Activated naive CD4-positive, alpha-beta T cell treated with anti-CD3 and anti-CD28 coated beads, Interleukin-2, amount 50 U/mL, for 72 hours (primary cell): Measurements from ENCODE around the gene MOB2. TPM values are rescaled to one million over a fixed set of nuclear protein-coding genes. Genes with fewer than 3 reads are reported as not detected.
"Not testable (repeated sequence)": the region's sequence is repeated elsewhere in the genome, so short reads cannot be mapped to it uniquely, and the experiment has no call there.

ENCODE experiments used
- ATAC-seq, 2 donors: fragments of 150-1000 bp; cut with Tn5 transposase; 2 replicates each; pipeline ENCODE4 v1.10.0; 2021; ENCODE audit warnings: mild to moderate bottlenecking in 2 of 2, moderate library complexity in 2 of 2
- DNase-seq, 2 donors: peaks; one replicate each; pipeline ENCODE4 v3.0.0; 2021 to 2022; ENCODE audit warnings: low spot score in 2 of 2
- H3K27ac Mint-ChIP-seq, 2 donors: one replicate each; pipeline ENCODE4 v1.8.0; 2022; ENCODE audit warnings: mild to moderate bottlenecking in 2 of 2, mixed read lengths in 2 of 2
- H3K36me3 Mint-ChIP-seq, 2 donors: one replicate each; pipeline ENCODE4 v1.8.0; 2022; ENCODE audit warnings: mixed read lengths in 2 of 2
- H3K9me3 Mint-ChIP-seq, 2 donors: one replicate each; pipeline ENCODE4 v1.8.0; 2022; ENCODE audit warnings: mixed read lengths in 2 of 2
- total RNA-seq, 2 donors: library from RNA; stranded (reverse); gene quantifications; one replicate each; pipeline ENCODE4 v1.2.3, GENCODE V29; 2022

MOB2 gene
- total RNA-seq, 2 donors from 2014 or later: 17.7 to 23.2 TPM

DNA sequence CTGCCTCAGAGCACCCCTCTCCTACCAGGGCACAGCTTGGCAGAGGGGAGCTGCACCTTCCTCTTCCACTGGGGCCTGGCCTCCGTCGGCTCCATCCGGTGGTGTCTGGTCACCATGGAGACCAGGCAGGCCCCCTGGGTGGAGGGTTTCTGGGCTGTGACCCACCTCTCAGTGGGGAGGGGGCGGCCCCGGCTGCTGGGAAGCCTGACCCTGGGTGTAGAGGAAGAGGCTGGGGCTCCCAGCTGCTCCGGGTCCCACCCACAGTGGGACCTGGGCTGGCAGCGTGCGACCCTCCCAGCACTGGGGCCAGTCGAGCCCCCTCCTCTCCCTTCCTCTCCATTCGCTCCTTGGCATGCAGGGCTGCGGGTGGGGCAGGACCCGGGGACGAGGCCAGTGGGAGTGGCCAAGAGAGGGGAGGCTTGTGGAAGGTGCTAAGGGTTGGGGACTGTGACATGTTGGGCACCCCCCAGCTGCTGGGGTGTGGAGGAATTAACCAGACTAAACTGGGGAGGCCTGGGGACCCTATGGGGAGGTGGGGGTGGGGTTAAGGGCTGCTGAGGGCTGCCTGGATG, 50.0 kb downstream of the MOB2 start:
- H3K27ac Mint-ChIP-seq: no peak overlapping the region
- peak in 1 of 2 donors; percentile 24 for ATAC-seq
- H3K9me3 Mint-ChIP-seq: no peaks in the 10 kb centered on the region
- DNase-seq: no peak
- H3K36me3 Mint-ChIP-seq: no peaks in the 10 kb centered on the region

DNA sequence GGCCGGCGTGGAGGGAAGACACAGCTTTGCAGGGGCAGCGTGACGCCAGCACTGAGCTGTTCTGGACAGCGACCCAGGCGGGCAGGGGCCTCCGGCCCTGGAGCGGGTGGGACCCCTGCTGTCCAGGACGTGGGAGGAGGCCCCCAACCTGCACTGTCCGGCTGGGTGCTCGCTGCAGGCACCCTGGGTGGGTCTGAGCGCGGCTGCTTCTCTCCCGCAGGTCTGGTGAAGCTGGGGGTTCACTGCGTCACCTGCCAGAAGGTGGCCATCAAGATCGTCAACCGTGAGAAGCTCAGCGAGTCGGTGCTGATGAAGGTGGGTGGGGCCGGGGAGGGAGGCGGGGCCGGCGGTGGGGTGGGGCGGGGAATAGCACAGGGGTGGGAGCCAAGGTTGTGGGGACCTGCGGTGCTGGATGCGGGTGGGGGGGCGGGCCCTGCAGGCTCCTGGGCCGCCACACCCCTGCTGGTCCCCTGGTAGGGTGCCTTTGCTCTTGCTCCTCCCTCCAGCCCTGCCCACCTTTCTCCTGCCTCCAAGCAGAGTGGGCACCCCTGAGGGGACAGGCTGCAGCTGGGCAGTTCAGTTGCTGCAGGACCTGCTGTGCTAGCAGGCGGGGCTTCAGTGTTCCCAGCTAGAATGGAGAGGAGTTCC, 50.6 kb downstream of the MOB2 start:
- H3K27ac Mint-ChIP-seq: no peak overlapping the region
- DNase-seq: no peak
- H3K36me3 Mint-ChIP-seq: no peaks in the 10 kb centered on the region
- peak in 1 of 2 donors; percentile 43 for ATAC-seq
- H3K9me3 Mint-ChIP-seq: no peaks in the 10 kb centered on the region

DNA sequence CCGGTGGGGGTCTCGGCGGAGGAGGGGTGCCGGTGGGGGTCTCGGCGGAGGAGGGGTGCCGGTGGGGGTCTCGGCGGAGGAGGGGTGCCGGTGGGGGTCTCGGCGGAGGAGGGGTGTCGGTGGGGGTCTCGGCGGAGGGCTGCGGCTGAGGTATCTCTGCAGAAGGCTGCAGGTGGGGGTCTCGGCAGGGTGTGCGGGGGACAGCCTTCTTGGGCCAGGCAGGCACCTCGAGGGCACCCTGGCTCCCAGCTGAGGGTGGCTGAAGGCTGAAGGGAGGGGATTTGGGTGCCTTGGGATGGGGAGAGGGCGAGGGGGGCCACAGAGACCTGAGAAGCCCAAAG, 51.1 kb downstream of the MOB2 start:
- not testable (repeated sequence) for ATAC-seq, H3K9me3 Mint-ChIP-seq, H3K36me3 Mint-ChIP-seq, H3K27ac Mint-ChIP-seq, DNase-seq

DNA sequence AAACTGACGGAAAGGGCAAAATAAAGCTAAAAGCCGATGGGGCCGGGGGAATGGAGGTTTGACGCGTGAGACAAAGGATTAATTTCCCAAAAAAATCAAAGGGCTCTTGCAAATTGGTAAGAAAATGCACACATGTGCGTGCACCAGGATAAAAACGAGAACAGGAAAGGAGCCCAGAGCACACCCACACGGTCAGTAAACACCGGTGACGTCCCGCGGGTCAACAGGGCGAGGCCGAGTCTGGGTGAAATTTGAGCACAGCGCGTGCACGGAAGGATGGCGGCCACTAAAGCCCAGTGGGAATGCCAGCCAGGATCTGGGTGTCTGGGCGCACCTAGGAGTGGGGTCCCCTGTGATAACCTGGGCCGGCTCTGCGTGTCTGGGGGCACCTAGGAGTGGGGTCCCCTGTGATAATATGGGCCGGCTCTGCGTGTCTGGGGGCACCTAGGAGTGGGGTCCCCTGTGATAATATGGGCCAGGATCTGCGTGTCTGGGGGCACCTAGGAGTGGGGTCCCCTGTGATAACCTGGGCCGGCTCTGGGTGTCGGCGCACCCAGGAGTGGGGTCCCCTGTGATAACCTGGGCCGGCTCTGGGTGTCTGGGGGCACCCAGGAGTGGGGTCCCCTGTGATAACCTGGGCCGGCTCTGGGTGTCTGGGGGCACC, 52.5 kb downstream of the MOB2 start:
- no peak overlapping the region for H3K27ac Mint-ChIP-seq
- H3K9me3 Mint-ChIP-seq: peaks cover 0 to under 1% of the 10 kb centered on the region in 2 donors
- DNase-seq (no peak), ATAC-seq (no peak)
- no peaks in the 10 kb centered on the region for H3K36me3 Mint-ChIP-seq

DNA sequence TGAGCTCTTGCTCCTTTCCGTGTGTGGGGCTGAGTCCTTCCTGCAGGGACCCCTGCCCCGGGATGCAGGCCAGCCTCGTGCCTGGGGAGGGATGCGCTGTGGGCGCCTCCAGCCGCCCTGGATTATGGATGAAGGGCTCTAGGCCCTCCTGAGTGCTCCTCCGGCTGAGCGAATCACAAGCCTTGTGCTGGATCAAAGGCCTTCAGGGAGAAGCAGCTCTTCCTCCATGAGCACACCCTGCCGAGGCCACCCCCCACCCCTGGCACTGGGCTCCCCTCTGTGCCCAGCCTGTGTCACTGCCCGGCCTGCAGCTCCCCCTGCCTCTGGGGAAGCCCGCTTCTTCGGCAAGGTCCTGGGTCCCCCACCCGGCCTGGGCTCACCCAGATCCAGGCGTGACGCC, 53.0 kb downstream of the MOB2 start:
- Mint-ChIP-seq H3K36me3 (no peaks in the 10 kb centered on the region), H3K9me3 (peaks cover 0 to 6% of the 10 kb centered on the region in 2 donors), H3K27ac (no peak overlapping the region)
- no peak for ATAC-seq
- DNase-seq: no peak

DNA sequence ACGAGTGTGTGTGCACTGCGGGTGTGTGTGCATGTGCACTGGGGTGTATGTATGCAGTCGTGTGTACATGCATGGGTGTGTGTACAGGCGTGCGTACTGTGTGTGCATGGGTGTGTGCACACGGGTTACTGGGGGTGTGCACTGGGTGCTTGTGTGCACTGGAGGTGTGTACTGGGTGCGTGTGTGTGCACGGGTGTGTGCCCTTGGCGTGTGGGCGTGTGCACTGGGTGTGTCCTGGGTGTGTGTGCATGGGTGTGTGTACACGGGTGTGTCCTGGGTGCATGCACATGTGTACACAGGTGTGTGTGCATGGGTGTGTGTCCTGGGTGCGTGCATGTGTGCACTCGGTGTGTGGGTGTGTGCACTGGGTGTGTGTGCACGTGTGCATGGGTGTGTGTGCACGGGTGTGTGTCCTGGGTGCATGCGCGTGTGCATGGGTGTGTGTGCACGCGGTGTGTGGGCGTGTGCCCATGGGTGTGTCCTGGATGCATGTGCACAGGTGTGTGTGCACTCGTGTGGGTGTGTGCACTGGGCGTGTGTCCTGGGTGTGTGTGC, 57.7 kb downstream of the MOB2 start:
- H3K27ac Mint-ChIP-seq: no peak overlapping the region
- DNase-seq: no peak
- ATAC-seq: no peak
- peaks cover 0 to 6% of the 10 kb centered on the region in 2 donors for H3K9me3 Mint-ChIP-seq
- no peaks in the 10 kb centered on the region for H3K36me3 Mint-ChIP-seq

DNA sequence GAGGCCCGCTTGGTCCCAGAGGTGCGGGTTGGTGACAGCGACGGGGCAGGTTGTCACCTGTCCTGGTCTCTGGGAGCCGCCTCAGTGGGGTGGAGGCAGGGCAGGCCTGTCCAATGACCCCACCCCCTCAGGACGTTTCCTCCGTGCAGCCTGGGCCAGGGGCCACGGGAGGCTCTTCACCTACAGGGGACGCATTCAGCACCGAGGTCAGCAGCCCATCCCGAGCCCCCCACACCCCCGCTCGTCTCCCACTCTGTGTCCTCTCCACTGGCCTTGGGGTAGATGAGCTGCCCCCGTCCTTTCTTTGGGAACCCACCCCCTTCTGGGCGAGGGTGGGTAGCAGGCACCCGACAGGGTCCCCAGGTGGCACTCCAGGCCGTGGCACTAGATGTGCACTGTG, 61.1 kb downstream of the MOB2 start:
- ATAC-seq (no peak), DNase-seq (no peak)
- Mint-ChIP-seq H3K9me3 (peaks cover 0 to 6% of the 10 kb centered on the region in 2 donors), H3K27ac (no peak overlapping the region), H3K36me3 (no peaks in the 10 kb centered on the region)

DNA sequence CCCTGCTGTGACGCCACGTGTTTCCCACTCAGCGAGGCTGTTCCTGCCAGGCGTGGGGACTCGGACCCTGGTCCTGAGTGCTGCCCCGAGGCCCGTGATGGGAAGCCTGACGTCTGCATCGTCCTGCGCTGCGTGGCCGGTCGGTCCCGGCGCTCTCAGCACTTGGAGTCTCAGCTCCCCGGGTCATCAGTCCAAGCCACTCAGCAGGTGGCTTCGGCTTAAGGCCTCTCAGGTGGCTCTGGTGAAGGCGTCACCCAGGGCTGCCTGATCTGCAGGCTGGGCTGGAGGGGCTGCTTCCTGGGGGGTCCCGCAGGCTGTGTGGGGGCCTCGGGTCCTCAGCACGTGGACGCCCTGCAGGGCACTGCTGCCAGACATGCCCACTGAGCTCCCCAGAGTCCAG, 61.6 kb downstream of the MOB2 start:
- DNase-seq: no peak
- H3K36me3 Mint-ChIP-seq: peaks cover 0 to under 1% of the 10 kb centered on the region in 2 donors
- H3K9me3 Mint-ChIP-seq: peaks cover 0 to 6% of the 10 kb centered on the region in 2 donors
- no peak overlapping the region for H3K27ac Mint-ChIP-seq
- ATAC-seq: no peak

DNA sequence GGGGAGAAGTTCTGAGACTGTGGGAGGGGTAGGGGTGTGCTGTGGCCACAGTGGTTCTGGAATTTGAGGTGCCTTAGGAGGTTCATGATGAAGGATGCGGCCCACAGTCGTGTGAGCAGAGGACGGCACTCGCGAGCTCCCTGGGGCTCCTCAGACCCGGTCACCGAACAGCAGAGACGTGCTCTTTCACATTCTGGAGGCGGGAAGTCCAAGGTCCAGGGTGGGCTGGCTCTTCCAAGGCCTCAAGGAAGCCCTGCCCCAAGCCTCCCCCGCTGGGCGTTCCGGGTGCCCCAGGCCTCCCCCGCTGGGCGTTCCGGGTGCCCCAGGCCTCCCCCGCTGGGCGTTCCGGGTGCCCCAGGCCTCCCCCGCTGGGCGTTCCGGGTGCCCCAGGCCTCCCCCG, 63.2 kb downstream of the MOB2 start:
- H3K36me3 Mint-ChIP-seq: peaks cover 12 to 16% of the 10 kb centered on the region in 2 donors
- ATAC-seq, H3K9me3 Mint-ChIP-seq, H3K27ac Mint-ChIP-seq, DNase-seq: not testable (repeated sequence)

DNA sequence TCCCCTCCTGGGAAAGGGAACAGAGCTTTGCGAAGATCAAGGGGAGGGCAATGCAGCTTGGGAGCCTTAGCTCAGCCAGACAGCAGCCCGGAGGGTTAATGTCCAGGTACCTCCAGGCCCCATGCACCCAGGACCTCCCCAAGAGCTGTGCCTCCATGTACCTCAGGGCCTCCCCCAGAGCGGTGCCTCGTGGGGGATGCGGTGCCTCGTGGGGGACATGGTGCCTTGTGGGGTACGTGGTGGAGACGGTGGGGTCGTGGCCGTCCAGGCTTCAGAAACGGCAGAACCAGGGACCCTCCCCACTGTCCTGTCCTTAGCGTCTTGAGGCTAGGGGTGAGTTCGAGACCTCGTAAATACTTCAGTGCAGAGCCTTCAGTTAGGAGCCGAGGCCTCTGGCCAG, 63.6 kb downstream of the MOB2 start:
- ATAC-seq: no peak
- H3K9me3 Mint-ChIP-seq: peaks cover 3 to 7% of the 10 kb centered on the region in 2 donors
- no peak overlapping the region for H3K27ac Mint-ChIP-seq
- peaks cover 13 to 17% of the 10 kb centered on the region in 2 donors for H3K36me3 Mint-ChIP-seq
- no peak for DNase-seq

DNA sequence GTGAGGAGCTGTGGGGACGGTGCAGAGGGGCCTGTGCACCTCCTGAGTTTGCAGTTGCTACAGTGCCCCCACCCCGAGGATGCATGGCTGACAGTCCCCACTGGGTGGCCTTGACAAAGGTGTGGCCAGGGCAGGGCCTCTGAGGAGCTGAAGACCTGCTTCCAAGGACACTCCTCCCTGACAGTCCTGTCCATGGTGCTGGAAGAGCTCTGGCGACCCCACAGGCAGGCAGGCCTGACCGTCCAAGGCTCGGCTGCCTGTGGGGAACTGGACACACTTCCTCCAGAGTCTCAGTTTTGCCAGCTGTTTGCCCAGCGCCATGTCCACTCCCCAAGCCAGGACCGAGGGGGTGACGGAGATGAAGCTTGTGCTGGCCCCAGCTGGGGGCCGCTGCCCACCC, 64.1 kb downstream of the MOB2 start:
- Mint-ChIP-seq H3K27ac (no peak overlapping the region), H3K9me3 (peaks cover 3 to 7% of the 10 kb centered on the region in 2 donors), H3K36me3 (peaks cover 13 to 17% of the 10 kb centered on the region in 2 donors)
- no peak for DNase-seq
- ATAC-seq: no peak

DNA sequence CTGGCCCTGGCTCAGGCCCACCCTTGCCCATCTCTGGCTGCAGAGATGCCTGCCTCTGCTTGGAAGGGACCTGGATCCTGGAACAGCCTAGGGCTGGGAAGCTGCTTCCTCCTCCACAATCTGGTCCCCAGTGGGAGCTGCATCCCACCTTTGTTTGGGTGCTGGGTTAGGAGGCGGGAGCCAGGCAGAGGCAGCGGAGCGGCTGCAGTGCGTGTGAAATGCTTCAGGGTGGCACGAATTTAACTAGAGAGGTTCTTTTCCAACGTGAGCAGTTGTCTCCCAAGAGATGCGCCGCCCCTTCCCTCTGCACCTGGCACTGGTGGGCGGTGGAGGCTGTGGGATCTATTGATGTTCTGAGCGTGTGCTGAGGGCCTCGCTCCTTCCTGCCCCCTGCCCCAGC, 65.3 kb downstream of the MOB2 start:
- peaks cover 23 to 25% of the 10 kb centered on the region in 2 donors for H3K36me3 Mint-ChIP-seq
- peaks cover 7 to 10% of the 10 kb centered on the region in 2 donors for H3K9me3 Mint-ChIP-seq
- DNase-seq (no peak), ATAC-seq (no peak)
- no peak overlapping the region for H3K27ac Mint-ChIP-seq

DNA sequence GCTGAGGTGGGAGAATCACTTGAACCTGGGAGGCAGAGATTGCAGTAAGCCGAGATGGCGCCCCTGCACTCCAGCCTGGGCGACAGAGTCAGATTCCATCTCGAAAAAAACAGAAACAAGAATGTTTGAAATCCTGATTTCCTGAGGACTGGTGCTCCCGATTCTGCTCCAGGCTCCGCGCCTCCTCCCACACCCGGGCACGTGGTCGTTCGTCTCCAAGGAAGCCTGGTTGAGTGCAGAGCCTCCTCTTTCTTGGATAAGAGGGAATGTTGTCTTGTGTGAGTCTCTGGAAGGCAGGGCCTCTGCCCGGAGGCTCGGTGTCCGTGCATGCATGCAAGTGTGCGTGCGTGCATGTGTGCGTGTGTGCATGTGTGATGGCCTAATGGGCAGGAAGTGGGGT, 66.8 kb downstream of the MOB2 start:
- peaks cover 7 to 10% of the 10 kb centered on the region in 2 donors for H3K9me3 Mint-ChIP-seq
- no peak for DNase-seq
- H3K36me3 Mint-ChIP-seq: peaks cover 23 to 25% of the 10 kb centered on the region in 2 donors

More for the DNA sequence above, 66.8 kb downstream of the MOB2 start:
- H3K27ac Mint-ChIP-seq: no peak overlapping the region
- ATAC-seq: no peak

Other genes starting within 250 kb of the MOB2 start
- gene TOLLIP, start 177.1 kb downstream of the MOB2 start, total RNA-seq: 10 to 100 TPM; 29.5 to 36.1 TPM
- 1 to 10 TPM in 1 of 2 donors, under 1 TPM in 1; 0.45 to 1.3 TPM for gene BRSK2, start 96.8 kb downstream of the MOB2 start, total RNA-seq
- gene DUSP8, start 85.5 kb upstream of the MOB2 start, total RNA-seq: 1 to 10 TPM; 1.1 TPM
- not detected for gene KRTAP5-1, start 98.5 kb upstream of the MOB2 start, total RNA-seq
- gene KRTAP5-2, start 111.5 kb upstream of the MOB2 start, total RNA-seq: not detected
- gene KRTAP5-3, start 121.7 kb upstream of the MOB2 start, total RNA-seq: not detected
- not detected for gene KRTAP5-4, start 135.4 kb upstream of the MOB2 start, total RNA-seq
- not detected for gene KRTAP5-5, start 143.0 kb upstream of the MOB2 start, total RNA-seq
- gene KRTAP5-6, start 210.4 kb upstream of the MOB2 start, total RNA-seq: not detected